ENCODE data around the gene NOCT.
"Not testable (repeated sequence)": the region's sequence is repeated elsewhere in the genome, so short reads cannot be mapped to it uniquely, and the experiment has no call there.

NOCT gene

GRCh38 chr4:139053909-139054308 lies 38.3 kb downstream of the NOCT start:
- no peak for DNase-seq

GRCh38 chr4:139054791-139055505 lies 39.4 kb downstream of the NOCT start:
- no peak for DNase-seq

- DNase-seq = not testable (repeated sequence)
Observed at GRCh38 chr4:139059026-139059425, 43.4 kb downstream of the NOCT start.

- no peak for DNase-seq
Observed at GRCh38 chr4:139060591-139060990, 45.0 kb downstream of the NOCT start.

GRCh38 chr4:139076016-139076744 lies 60.6 kb downstream of the NOCT start:
- no peak for DNase-seq

GRCh38 chr4:139077567-139078355 lies 62.2 kb downstream of the NOCT start:
- no peak for DNase-seq

GRCh38 chr4:139078926-139079325 lies 63.3 kb downstream of the NOCT start:
- DNase-seq = no peak

GRCh38 chr4:139082750-139083606 lies 67.4 kb downstream of the NOCT start:
- DNase-seq = peak; percentile 98

GRCh38 chr4:139083607-139083955 lies 68.0 kb downstream of the NOCT start:
- no peak for DNase-seq

- peak; percentile 35 for DNase-seq
Observed at GRCh38 chr4:139083956-139084803, 68.6 kb downstream of the NOCT start.

GRCh38 chr4:139084804-139085093 lies 69.2 kb downstream of the NOCT start:
- no peak for DNase-seq

- no peak for DNase-seq
Observed at GRCh38 chr4:139085141-139085540, 69.6 kb downstream of the NOCT start.

- DNase-seq = no peak
Observed at GRCh38 chr4:139092271-139092670, 76.7 kb downstream of the NOCT start.
